GM21515 (cell line): ENCODE data around the gene MAML2.
"Not testable (repeated sequence)": the region's sequence is repeated elsewhere in the genome, so short reads cannot be mapped to it uniquely, and the experiment has no call there.

ENCODE experiments used
- ATAC-seq: cut with Tn5 transposase; IDR thresholded peaks from one replicate; pipeline ENCODE4 v1.9.1; 2021; ENCODE audit not compliant: unreplicated experiment

The MAML2 gene

DNA sequence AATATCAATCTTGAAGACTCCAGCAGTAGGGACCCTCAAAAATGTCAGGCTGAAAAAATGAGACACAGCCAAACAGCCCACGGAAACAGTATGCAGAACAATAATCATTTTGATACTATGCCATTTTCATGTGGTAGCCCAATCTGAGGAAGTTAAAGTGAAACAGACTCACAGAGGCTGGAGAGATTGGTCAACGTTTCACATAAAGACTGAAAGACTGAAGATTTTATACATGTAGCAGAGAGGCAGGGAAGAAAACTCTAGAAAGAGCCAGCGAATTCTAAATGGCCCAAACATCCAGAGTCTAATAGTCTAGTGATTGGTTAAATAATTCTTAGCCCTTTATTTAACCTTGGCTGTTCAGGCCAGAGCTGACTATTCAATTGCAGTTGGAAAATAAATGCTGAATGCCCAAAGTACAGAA is 49.4 kb downstream of the MAML2 start:
- peak; percentile 86 for ATAC-seq

DNA sequence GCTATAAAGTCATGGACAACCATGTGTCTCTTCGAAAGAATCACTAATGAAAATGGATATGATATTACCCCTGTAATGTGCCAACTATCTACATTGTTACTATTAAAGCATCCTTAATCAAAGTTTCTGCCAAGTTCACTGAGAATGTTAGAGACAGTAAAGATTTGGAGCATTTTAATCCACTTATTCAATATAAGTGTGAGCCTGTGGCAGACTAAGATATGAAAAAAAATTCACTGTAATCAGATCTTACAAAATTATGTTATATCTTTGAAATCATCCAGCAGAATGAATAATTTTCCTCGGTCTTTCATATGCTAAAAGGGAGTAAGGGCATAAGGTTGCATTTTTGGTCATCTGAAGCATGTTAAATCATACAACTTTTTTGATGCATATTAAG is 49.9 kb downstream of the MAML2 start:
- ATAC-seq: no peak

DNA sequence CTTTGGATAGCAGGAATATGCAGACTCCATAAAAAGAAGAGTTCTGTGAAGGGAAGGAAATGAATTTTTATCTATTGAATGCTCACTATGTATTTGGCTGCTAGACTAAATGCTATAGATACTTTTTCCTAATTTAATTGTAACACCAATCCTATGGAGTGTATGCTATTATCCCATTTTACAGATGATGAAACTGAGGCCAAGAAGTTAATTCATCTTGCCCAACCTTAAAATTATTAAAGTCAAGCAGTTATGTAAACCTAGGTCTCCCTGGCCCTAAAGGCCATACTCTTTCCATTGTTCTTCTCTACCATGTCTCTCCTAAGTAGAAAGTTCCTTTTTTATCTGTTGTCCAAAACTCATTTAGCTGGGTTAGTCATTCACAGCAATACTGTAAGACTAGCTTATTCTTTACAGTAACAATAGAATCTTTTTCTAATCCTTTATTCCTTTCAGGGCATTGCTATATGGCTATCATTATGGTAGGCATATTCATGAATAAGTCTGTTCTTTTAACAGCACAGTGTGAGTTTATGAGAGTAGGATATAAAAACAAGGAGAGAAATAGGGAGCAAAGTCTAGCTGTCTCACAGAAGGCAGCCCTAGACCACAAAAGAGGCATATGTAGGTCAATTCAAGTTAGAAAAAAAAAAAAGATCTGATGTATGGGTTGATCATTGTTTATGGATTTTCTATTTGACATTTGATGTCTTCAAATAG is 50.5 kb downstream of the MAML2 start:
- no peak for ATAC-seq

DNA sequence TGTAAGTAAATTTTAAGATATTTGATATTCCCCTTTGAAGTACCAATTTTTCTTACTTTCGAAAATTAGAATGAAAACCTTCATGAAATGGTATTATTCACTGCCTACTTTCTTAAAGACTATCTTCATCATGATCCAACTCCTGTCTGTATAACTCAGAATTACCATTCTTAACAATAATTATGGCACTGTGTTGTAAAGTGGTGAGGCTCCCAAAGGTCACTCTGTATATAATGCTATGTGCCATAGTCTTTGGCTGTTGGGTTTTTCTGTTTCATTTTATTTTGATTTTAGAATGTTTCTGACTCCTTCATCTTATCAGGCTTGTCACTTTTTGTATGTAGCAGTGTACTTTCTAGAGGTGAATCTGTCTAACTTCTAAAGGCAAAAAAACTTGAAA is 52.4 kb downstream of the MAML2 start:
- no peak for ATAC-seq

DNA sequence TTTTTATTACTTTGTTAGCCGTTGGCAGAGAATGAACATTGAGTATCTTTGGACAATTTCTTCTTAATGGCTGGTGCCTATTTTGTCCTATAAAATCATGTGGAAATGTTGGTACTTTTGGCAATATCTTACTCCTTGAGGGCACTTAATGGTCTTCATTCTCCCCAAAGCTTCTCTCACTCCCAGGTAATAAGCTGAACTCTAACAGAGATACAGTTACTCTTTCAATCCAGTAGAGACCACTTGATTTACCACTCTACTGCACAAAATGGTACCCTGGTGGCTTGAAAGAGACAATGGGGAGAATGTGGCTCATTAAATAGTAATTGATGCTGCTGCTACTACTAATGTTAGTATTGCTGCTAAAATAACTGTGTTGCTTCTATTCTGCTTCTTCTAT is 53.0 kb downstream of the MAML2 start:
- ATAC-seq: no peak

DNA sequence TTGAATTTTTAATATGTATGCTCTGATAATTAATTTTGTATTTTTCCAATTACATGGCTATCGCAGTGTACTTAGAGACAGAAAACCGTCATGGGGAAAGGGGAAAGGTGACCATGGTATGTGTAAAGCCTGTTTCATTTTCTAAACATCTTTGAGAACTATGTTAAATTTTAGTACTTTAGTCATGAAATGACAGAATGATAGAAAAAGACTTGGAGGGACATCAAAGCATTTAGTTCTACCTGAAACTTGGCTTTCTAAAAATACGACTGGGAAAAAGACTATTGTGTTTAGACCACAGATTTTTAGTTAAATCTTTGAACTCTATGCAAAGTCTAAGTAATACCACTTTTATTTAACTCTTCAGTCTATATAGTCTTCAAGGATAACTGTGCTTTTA is 54.1 kb downstream of the MAML2 start:
- no peak for ATAC-seq

DNA sequence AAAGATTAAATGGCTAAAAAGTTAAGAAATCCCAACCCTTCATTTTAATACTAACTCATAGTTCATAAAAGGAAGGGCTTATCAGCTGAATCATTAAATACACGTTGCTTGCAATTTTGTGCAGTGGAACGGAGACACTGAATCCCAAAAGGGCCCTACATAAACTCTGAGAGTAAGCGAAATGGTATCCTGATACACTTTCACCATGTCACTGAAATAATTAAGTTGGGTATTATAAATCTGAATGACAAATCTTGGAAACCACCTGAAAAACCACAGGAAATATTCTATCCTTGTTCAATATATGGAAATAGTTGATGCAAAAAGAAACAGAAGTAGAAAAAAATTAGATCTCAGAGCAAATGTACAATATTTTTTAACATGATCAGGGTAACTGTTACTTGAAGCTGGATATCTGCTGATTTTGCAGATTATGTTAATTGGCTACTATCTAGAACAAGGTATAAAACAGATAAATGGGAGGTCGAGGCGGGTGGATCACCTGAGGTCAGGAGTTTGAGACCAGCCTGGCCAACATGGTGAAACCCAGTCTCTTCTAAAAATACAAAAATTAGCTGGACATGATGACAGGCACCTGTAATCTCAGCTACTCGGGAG is 55.1 kb downstream of the MAML2 start:
- ATAC-seq: no peak

DNA sequence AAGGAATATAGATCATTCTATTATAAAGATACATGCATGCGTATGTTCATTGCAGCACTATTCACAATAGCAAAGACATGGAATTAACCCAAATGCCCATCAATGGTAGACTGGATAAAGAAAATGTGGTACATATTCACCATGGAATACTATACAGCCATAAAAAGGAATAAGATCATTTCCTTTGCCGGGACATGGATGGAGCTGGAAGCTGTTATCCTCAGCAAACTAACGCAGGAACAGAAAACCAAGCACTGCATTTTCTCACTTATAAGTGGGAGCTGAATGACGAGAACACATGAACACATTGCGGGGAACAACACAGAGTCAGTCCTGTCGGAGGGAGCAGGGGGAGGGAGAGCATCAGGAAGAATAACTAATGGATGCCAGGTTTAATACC is 57.0 kb downstream of the MAML2 start:
- not testable (repeated sequence) for ATAC-seq

DNA sequence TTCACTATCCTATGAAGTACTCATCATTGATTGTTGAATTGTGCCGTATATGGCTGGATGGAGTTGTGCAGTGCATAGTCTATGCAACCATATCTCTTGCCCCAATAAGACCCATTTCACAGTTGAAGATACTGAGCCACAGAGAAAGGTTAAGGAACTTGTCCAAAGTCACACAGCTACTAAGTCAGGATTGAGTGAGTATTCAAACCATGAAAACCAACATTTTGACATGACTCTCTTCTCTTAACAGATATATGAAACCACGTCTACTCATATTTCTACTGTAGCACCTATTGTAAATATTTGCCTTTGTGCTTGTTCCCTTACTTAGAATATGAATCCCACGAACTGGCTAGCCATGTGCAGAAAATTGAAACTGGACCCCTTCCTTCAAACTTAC is 58.1 kb downstream of the MAML2 start:
- no peak for ATAC-seq

DNA sequence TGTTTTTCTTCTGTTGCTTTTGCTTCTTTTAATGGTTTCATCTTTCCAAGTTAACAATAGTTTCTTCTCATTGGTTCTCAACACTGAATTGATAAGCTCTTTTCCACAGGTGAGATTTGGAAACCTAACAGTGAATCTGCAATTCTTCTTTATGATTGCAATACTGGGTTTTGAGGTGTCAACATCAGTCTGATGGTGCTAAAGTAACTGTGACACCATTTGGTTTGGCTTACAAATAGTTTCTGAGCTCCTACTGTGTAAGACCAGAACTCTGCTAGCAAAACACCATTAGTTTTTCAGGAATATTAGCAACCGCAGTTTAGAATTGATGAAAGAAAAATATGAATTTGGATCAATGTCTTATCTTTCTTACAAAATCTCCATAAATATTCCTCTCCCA is 58.6 kb downstream of the MAML2 start:
- no peak for ATAC-seq

DNA sequence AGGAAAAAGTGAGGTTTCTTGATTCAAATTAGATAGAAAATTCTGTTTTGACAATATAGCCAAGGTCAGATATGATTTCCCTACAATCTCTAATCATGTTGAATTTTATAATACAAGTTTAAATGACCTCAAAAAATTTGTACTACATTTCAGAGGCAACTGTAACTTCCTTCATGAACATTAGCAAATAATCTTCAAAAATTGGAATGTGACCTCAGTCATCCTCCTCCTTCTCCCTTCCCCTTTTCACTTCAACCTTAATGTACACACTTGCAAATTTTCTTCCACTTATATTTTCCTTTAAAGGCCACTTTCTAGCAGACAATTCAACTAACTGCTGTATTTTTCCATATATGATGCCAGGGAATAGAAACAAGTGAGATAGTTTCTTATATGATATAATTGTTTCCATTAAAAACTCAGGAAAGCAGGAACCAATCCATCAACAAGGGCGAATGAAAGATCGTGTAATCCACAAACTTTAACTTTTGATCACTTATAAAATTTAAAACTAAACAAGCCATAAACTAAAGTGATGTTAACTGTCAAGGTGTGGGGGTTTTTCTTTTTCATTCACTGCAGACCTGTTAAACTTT is 60.3 kb downstream of the MAML2 start:
- ATAC-seq: no peak

DNA sequence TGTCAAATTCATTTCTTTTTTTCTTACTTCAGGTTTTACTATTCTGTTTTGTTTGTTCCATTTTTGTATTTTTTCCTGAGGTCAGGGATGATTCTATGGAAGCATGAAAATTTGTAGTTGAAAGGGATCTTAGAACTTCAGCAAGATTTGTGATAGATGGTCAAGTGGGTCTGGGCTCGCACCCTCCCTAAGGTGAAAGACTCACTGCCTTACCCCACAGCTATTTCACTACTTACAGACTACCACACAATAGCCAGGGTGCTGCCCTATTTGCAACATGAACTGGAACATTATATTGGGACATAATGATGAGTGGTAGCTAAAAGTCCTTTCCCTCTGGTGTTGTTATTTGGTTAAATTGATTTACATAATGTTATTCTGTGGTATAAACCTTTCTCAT is 62.6 kb downstream of the MAML2 start:
- ATAC-seq: no peak

DNA sequence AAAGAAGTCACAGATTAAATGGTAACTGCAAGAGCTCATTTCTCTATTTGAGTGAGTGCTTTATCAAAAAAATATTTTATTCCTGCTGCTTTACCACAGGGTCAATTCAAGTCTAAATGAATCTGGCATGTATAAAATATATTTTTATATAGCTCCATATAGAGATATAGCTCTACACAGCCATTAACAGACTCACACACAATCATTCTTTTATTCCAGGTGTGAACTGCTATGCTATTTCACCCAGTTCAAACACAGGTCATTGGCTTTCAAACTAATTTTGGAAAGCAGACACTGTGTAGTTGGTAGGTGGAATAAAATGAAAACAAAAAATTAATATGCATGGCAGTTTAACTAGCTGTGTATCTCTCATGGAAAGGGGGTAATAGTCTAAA is 63.1 kb downstream of the MAML2 start:
- no peak for ATAC-seq

DNA sequence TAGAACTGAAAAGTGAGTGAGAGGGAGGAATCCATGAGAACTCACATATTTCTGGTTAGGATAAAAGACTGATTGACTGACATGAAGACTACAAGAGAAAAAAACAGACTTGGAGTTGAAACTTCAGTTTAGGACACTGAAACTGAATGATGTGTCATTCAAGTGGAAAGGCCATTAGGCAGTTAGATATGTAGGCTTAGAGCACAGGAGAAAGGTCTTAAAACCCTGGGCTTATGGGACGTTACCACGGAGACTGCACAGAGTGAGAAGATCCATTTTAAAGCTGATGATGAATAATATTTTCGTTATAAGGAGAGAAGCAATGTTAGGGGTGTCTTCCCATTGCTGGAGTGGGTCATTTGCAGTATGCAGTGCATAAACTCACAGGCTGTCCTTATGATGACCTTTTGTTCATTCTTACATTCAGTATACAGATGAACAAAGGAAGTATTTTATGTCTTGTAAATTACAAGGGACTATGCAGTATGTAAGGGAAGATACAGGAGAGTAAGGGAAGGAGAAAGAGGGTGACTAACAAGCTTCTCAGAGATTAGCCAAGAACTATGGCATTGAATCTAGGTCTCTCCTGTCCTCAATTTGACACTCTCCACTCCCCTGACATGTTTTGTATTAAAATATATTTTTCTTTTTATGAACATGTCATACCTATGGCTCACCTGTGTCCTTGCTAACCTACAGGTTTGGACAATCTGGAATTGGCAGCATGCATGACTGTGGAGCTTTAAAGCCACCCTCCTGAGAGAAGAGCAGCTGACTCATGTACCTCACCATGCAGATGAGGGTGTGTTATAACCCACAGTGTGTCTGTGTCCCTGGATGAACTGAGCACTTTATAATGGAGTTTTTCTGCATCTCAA is 63.7 kb downstream of the MAML2 start:
- ATAC-seq: no peak

DNA sequence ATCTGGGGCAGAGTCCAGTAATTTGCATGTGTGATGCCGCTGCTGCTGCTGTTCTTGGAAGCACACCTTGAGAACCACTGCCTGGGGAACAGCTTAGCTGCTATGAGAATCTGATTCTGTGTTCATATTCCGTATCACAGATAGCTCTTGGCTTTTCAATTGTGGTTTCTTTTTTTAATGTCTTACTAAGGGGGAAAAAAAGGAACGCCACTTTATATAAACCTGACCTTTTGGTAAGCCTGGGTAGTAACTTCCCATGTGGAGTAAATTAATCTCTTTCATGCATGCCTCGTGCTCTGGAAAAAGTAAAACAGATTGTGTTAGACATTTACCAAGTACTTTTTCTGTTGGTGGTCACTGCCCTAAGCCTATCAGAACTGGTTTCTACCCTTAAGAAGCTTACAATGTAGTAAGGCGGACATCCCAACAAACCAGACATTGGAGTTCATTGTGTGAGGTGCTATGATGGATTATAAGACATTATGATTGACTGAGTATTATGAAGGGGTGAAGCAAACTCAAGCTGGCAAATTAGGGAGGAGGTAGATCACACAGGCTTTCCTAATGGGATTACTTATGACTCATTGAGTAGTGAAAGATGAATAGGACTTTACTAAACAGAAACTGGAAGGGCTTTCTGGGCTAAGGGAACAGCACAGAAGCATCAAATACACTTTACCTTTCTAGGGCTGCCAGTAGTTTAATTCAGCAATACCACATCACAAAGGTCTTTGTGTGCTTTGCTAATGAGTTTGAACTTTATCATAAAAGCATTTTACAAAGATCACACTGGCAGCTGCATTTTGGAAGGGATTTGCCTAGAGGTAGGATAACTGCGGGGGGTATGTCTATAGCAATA is 64.7 kb downstream of the MAML2 start:
- ATAC-seq: no peak

DNA sequence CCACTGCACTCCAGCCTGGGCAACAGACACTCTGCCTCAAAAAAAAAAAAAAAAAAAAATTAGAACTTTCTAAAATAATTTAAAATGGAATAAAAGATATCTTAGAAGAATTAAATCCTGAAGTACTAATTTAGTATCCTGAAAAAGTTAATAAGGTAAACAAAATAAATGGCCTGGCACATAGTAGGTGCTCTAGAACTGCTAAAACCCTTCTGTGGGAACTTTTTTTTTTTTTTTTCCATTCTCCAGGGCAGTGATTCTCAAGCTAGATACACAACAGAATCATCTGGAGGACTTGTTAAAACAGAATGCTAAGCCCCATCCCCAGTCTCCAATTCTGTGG is 65.3 kb downstream of the MAML2 start:
- ATAC-seq: no peak

DNA sequence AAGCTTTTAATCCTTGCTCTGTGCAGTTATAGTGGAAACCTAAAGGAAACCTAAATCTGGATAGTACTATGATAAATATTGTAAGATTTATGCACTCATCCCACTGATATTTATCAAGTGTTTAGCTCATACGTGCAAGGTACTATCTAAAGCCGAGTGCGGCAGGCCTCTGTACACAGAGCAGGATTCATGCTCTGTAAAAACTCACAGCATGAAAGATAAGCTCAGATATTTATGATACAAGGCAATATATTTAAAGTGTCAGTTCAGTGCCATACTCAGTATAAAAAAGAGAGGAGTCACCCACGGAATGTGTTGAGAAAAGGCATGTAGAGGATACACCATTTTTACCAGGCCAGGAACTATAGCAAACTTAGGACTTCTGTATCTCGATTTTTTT is 66.2 kb downstream of the MAML2 start:
- ATAC-seq: no peak

DNA sequence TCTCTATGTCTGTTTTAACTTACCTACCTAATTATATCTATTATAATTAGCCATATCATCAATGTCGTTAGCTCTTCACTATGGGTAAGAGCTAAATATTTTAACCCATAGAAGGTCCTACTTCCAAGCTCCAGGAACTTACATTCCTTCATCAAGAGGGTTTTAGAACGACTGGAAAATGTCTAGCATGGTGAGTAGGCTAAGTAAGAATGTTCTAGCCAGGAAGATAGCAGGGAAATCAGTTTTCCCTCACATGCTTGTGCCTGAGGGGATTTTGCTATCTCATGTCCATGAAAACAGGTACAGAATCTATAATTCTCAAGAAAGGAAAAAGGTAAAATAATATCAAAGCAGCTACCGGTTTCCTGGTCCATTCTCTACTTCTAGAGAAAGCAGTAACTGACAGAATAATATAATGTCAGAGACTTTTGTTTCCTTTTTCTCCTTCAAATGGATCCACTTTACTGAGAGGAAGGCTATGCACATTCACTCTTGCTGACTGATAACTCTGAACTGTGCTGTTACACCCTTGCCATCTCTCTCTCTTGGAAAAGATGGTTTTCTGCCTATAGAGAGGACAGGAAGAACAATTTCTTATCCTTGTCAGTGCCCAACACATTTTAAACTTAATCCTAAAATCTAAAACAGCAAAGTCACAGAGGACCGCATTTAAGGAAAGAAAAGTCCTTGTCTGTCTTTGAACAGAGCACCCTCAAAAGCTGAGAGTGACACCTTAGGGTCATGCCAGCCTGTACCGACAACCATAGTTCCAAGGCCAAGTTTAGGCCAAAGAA is 67.0 kb downstream of the MAML2 start:
- no peak for ATAC-seq

DNA sequence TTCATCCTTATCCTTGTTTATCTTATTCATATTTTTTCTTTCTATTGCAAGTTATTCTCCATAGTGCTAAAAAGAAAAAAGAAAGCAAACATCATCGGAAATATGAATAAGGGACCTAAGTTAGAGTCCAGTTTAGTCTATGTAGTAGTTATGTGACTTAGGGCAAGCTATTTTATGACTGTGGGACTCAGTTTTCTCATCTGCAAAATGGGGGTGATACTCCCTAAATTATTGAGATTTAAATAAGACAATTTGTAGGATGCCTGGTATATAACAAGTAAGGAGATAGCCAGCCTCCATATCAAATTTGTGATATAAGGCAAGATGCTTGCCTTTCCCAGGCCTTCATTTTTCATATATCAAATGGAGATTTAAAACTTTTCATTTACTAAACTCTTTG is 69.5 kb downstream of the MAML2 start:
- no peak for ATAC-seq
